OCI-LY7 (cell line): Measurements from ENCODE around the gene ADAMTSL3. TPM values are rescaled to one million over a fixed set of nuclear protein-coding genes. Genes with fewer than 3 reads are reported as not detected.

Experiments used
- BruUV-seq: library from RNA; stranded (reverse); fragments of 400-500 nt; replicated peaks from 2 replicates; lab custom pipeline; 2021; lab: Mats Ljungman, UMichigan
- CTCF ChIA-PET: fragments of 300-600 bp; sonication (Branson Sonifier 250); formaldehyde crosslinking; loops from one replicate; lab custom pipeline; 2022; ENCODE audit warnings: antibody characterized with exemption; ENCODE audit not compliant: unreplicated experiment; lab: Charles Lee
- POLR2A ChIA-PET: fragments of 300-600 bp; sonication (Branson Sonifier 250); formaldehyde crosslinking; loops from one replicate; lab custom pipeline; 2022; ENCODE audit warnings: antibody characterized with exemption; lab: Charles Lee
- DNase-seq: peaks from one replicate; pipeline ENCODE4 v3.0.0-alpha.2; 2015; ENCODE audit warnings: low spot score
- H2AFZ ChIP-seq: fragments of 200-600 bp; sonication (generic), shearing (Covaris generic); 2 replicates; pipeline ENCODE4 v1.6.1; 2014; ENCODE audit warnings: mild to moderate bottlenecking, antibody characterized with exemption, low read length, moderate library complexity
- H3K27ac ChIP-seq: fragments of 200-600 bp; sonication (generic); 2 replicates; pipeline ENCODE4 v1.5.1; 2014; ENCODE audit warnings: mixed run types, low read depth, mild to moderate bottlenecking, moderate library complexity, low read length, inconsistent platforms; ENCODE audit not compliant: poor library complexity, severe bottlenecking
- H3K36me3 ChIP-seq: fragments of 200-600 bp; sonication (generic); 2 replicates; pipeline ENCODE4 v1.6.1; 2014; ENCODE audit warnings: mild to moderate bottlenecking, antibody characterized with exemption, low read length, moderate library complexity, mixed read lengths; ENCODE audit not compliant: insufficient read depth
- H3K4me1 ChIP-seq: fragments of 200-600 bp; sonication (generic); 2 replicates; pipeline ENCODE4 v1.5.1; 2014; ENCODE audit warnings: mild to moderate bottlenecking, low read length; ENCODE audit not compliant: insufficient read depth, poor library complexity, severe bottlenecking
- H3K4me2 ChIP-seq: fragments of 200-600 bp; sonication (generic); 2 replicates; pipeline ENCODE4 v1.6.1; 2014; ENCODE audit warnings: mild to moderate bottlenecking, low read length
- H3K4me3 ChIP-seq: fragments of 200-600 bp; sonication (generic); 2 replicates; pipeline ENCODE4 v1.5.1; 2014; ENCODE audit warnings: mild to moderate bottlenecking, low read depth, low read length; ENCODE audit not compliant: poor library complexity, severe bottlenecking
- H3K79me2 ChIP-seq: fragments of 200-600 bp; sonication (generic); 2 replicates; pipeline ENCODE4 v1.6.1; 2016; ENCODE audit warnings: low read depth, mild to moderate bottlenecking, low read length, moderate library complexity, mixed read lengths; ENCODE audit not compliant: insufficient read depth
- H3K9me2 ChIP-seq: fragments of 200-600 bp; sonication (generic); 2 replicates; pipeline ENCODE4 v1.6.1; 2016; ENCODE audit warnings: mild to moderate bottlenecking, low read length, mixed read lengths; ENCODE audit not compliant: insufficient read depth
- H3K9me3 ChIP-seq: fragments of 200-600 bp; sonication (generic); 2 replicates; pipeline ENCODE4 v1.6.1; 2014; ENCODE audit warnings: mild to moderate bottlenecking, mixed run types, low read length, mixed read lengths
- H4K20me1 ChIP-seq: fragments of 200-600 bp; sonication (generic); 2 replicates; pipeline ENCODE4 v1.6.1; 2014; ENCODE audit warnings: mild to moderate bottlenecking, antibody characterized with exemption, low read length, moderate library complexity, mixed read lengths; ENCODE audit not compliant: insufficient read depth
- CTCF ChIP-seq: fragments of 200-600 bp; sonication (generic); conservative IDR thresholded peaks from 2 replicates; pipeline ENCODE4 v1.5.1; 2014; ENCODE audit warnings: mild to moderate bottlenecking, antibody characterized with exemption, low read length, moderate library complexity, mixed read lengths
- EZH2phosphoT487 ChIP-seq: fragments of 200-600 bp; sonication (generic); IDR thresholded peaks from 2 replicates; pipeline ENCODE4 v1.6.1; 2018; ENCODE audit warnings: low read depth, borderline replicate concordance, mild to moderate bottlenecking, mixed run types, antibody characterized with exemption, low read length, moderate library complexity, mixed read lengths
- intact Hi-C: fragments of 100-400 bp; cut with micrococcal nuclease; formaldehyde crosslinking; loops from one replicate; pipeline ENCODE4 v1.10.0; 2022; ENCODE audit not compliant: unreplicated experiment
- total RNA-seq, 2 experiments: library from RNA; depleted of rRNA in 1 of 2; stranded (reverse); fragments of >200 nt in 1 of 2; shearing (Covaris generic) in 1 of 2; gene quantifications; 2 replicates each; pipeline ENCODE4 v1.2.3, GENCODE V29; 2014 to 2022

Gene ADAMTSL3
- total RNA-seq, 2 experiments from 2014 or later = not detected

- H3K36me3 ChIP-seq = no peaks in the 10 kb centered on the region
- intact Hi-C loops = no loop called here
- no peak overlapping the region for H3K27ac ChIP-seq
- H3K4me1 ChIP-seq = no peaks in the 10 kb centered on the region
- H2AFZ ChIP-seq = no peak overlapping the region
- H4K20me1 ChIP-seq = no peaks in the 10 kb centered on the region
- H3K9me3 ChIP-seq = no peaks in the 10 kb centered on the region
- CTCF ChIA-PET = no interaction called here
- no peak for TF ChIP-seq CTCF
- TF ChIP-seq EZH2phosphoT487 = no peak
- no peak overlapping the region for H3K4me3 ChIP-seq
- DNase-seq = no peak
- H3K79me2 ChIP-seq = no peaks in the 10 kb centered on the region
- no TSS peak for BruUV-seq
- no peak overlapping the region for H3K4me2 ChIP-seq
- POLR2A ChIA-PET = no interaction called here
- no peaks in the 10 kb centered on the region for H3K9me2 ChIP-seq
Measured at GRCh38 chr15:83892498-83892897, 238.6 kb downstream of the ADAMTSL3 start.

- DNase-seq = no peak
- Histone ChIP-seq H3K27ac (no peak overlapping the region), H3K79me2 (no peaks in the 10 kb centered on the region), H3K4me2 (no peak overlapping the region), H3K4me3 (no peak overlapping the region), H3K4me1 (no peaks in the 10 kb centered on the region), H3K36me3 (no peaks in the 10 kb centered on the region), H3K9me2 (no peaks in the 10 kb centered on the region), H4K20me1 (no peaks in the 10 kb centered on the region), H2AFZ (no peak overlapping the region), H3K9me3 (no peaks in the 10 kb centered on the region)
- intact Hi-C loops = no loop called here
- BruUV-seq = no TSS peak
- TF ChIP-seq EZH2phosphoT487 = no peak
- no peak for TF ChIP-seq CTCF
- CTCF ChIA-PET = no interaction called here
- POLR2A ChIA-PET = no interaction called here
Measured at GRCh38 chr15:83893308-83893707, 239.4 kb downstream of the ADAMTSL3 start.

GRCh38 chr15:83897037-83897436 is 243.1 kb downstream of the ADAMTSL3 start:
- Histone ChIP-seq H3K79me2 (no peaks in the 10 kb centered on the region), H2AFZ (no peak overlapping the region), H3K4me2 (no peak overlapping the region), H3K4me3 (no peak overlapping the region), H4K20me1 (no peaks in the 10 kb centered on the region), H3K36me3 (no peaks in the 10 kb centered on the region), H3K9me3 (no peaks in the 10 kb centered on the region), H3K27ac (no peak overlapping the region), H3K9me2 (no peaks in the 10 kb centered on the region), H3K4me1 (no peaks in the 10 kb centered on the region)
- intact Hi-C loops = no loop called here
- no peak for TF ChIP-seq CTCF
- no peak for TF ChIP-seq EZH2phosphoT487
- ChIA-PET POLR2A (no interaction called here), CTCF (no interaction called here)
- BruUV-seq = no TSS peak
- DNase-seq = no peak
